Measurements from ENCODE around the gene EGR2. TPM values are rescaled to one million over a fixed set of nuclear protein-coding genes. Genes with fewer than 3 reads are reported as not detected.

The EGR2 gene
- polyA plus RNA-seq, 1 donor from 2014 or later = 1.7 TPM

- TF ChIP-seq MXI1 (conservative IDR thresholded peaks at IDR 0.05; ENCODE audit: poor library complexity, severe bottlenecking) = no peak
- no peak for TF ChIP-seq POLR2AphosphoS5 (IDR thresholded peaks at IDR 0.05)
- no peak for TF ChIP-seq EP300 (conservative IDR thresholded peaks at IDR 0.05; ENCODE audit: poor library complexity, severe bottlenecking)
- TF ChIP-seq SMC3 (conservative IDR thresholded peaks at IDR 0.05; ENCODE audit: poor library complexity) = no peak
- no peak for TF ChIP-seq CTCF (IDR thresholded peaks at IDR 0.05; ENCODE audit: poor library complexity, severe bottlenecking)
- TF ChIP-seq REST (IDR thresholded peaks at IDR 0.05; ENCODE audit: borderline replicate concordance) = no peak
- TF ChIP-seq TAF1 (IDR thresholded peaks at IDR 0.05; ENCODE audit: low read depth) = no peak
- no peak for TF ChIP-seq RAD21 (conservative IDR thresholded peaks at IDR 0.05)
- TF ChIP-seq EZH2 (IDR thresholded peaks at IDR 0.05; ENCODE audit: borderline replicate concordance, insufficient read depth, low read length, poor library complexity, severe bottlenecking) = no peak
- H3K27ac ChIP-seq (ENCODE audit: low read length) = no peak overlapping the region
- no peak overlapping the region for H3K9ac ChIP-seq (ENCODE audit: low read length)
- H3K4me2 ChIP-seq (ENCODE audit: low read length) = no peak overlapping the region
- no peaks in the 10 kb centered on the region for H3K79me2 ChIP-seq (replicated peaks; ENCODE audit: insufficient read depth, low read length)
- no peaks in the 10 kb centered on the region for H3K9me2 ChIP-seq (ENCODE audit: insufficient read depth, low read length)
- H3K36me3 ChIP-seq (ENCODE audit: insufficient read depth, low read length) = no peaks in the 10 kb centered on the region
- peaks cover 6% of the 10 kb centered on the region for H3K9me3 ChIP-seq (ENCODE audit: low read length)
- H3K27me3 ChIP-seq (ENCODE audit: insufficient read depth, low read depth, low read length) = no peaks in the 10 kb centered on the region
- H2AFZ ChIP-seq (ENCODE audit: low read depth, low read length) = no peak overlapping the region
- no peaks in the 10 kb centered on the region for H4K20me1 ChIP-seq (ENCODE audit: insufficient read depth)
- no peaks in the 10 kb centered on the region for H3F3A ChIP-seq (ENCODE audit: insufficient read depth, low read length, poor library complexity, severe bottlenecking)
- H3K4me3 ChIP-seq (ENCODE audit: low read length) = no peak overlapping the region
These were observed 34.5 kb upstream of the EGR2 start for GRCh38 chr10:62850646-62851045.

GRCh38 chr10:62847433-62847832, 31.3 kb upstream of the EGR2 start:
- peaks cover 6% of the 10 kb centered on the region for H3K9me3 ChIP-seq (ENCODE audit: low read length)
- no peaks in the 10 kb centered on the region for H3F3A ChIP-seq (ENCODE audit: insufficient read depth, low read length, poor library complexity, severe bottlenecking)
- no peak overlapping the region for H3K4me3 ChIP-seq (ENCODE audit: low read length)
- H3K79me2 ChIP-seq (replicated peaks; ENCODE audit: insufficient read depth, low read length) = no peaks in the 10 kb centered on the region
- no peak overlapping the region for H3K4me2 ChIP-seq (ENCODE audit: low read length)
- no peaks in the 10 kb centered on the region for H3K9me2 ChIP-seq (ENCODE audit: insufficient read depth, low read length)
- H3K9ac ChIP-seq (ENCODE audit: low read length) = no peak overlapping the region
- H3K27ac ChIP-seq (ENCODE audit: low read length) = no peak overlapping the region
- no peaks in the 10 kb centered on the region for H3K36me3 ChIP-seq (ENCODE audit: insufficient read depth, low read length)
- no peaks in the 10 kb centered on the region for H3K27me3 ChIP-seq (ENCODE audit: insufficient read depth, low read depth, low read length)
- no peak overlapping the region for H2AFZ ChIP-seq (ENCODE audit: low read depth, low read length)
- no peaks in the 10 kb centered on the region for H4K20me1 ChIP-seq (ENCODE audit: insufficient read depth)
- TF ChIP-seq CTCF (IDR thresholded peaks at IDR 0.05; ENCODE audit: poor library complexity, severe bottlenecking) = no peak
- no peak for TF ChIP-seq POLR2AphosphoS5 (IDR thresholded peaks at IDR 0.05)
- no peak for TF ChIP-seq REST (IDR thresholded peaks at IDR 0.05; ENCODE audit: borderline replicate concordance)
- no peak for TF ChIP-seq EZH2 (IDR thresholded peaks at IDR 0.05; ENCODE audit: borderline replicate concordance, insufficient read depth, low read length, poor library complexity, severe bottlenecking)
- no peak for TF ChIP-seq RAD21 (conservative IDR thresholded peaks at IDR 0.05)
- TF ChIP-seq EP300 (conservative IDR thresholded peaks at IDR 0.05; ENCODE audit: poor library complexity, severe bottlenecking) = no peak
- no peak for TF ChIP-seq TAF1 (IDR thresholded peaks at IDR 0.05; ENCODE audit: low read depth)

Measured in neural cell (in vitro differentiated cells).